DND-41 (cell line): ENCODE results near the gene HSPA12B.

Experiments
- ATAC-seq: fragments of 200-7000 bp; cut with Tn5 transposase; 3 replicates; pipeline ENCODE4 v1.9.1; 2021; ENCODE audit warnings: low read depth; ENCODE audit not compliant: insufficient read depth
- DNase-seq: peaks from one replicate; pipeline ENCODE4 v3.0.0-alpha.2; 2020
- H2AFZ ChIP-seq: 2 replicates; pipeline ENCODE4 v1.6.0; 2012; ENCODE audit warnings: low read depth, low read length
- H3K27ac ChIP-seq: 2 replicates; pipeline ENCODE4 v1.5.1; 2012; ENCODE audit warnings: low read length, inconsistent platforms
- H3K27me3 ChIP-seq: fragments of 200-600 bp; sonication (generic); 2 replicates; pipeline ENCODE4 v1.6.0; 2012; ENCODE audit warnings: low read length, mild to moderate bottlenecking, inconsistent platforms; ENCODE audit not compliant: insufficient read depth, poor library complexity
- H3K36me3 ChIP-seq: 2 replicates; pipeline ENCODE4 v1.5.1; 2012; ENCODE audit warnings: low read length, inconsistent platforms; ENCODE audit not compliant: insufficient read depth
- H3K4me1 ChIP-seq: 2 replicates; pipeline ENCODE4 v1.5.1; 2012; ENCODE audit warnings: mild to moderate bottlenecking, low read length; ENCODE audit not compliant: insufficient read depth
- H3K4me2 ChIP-seq: 2 replicates; pipeline ENCODE4 v1.6.0; 2012; ENCODE audit warnings: mild to moderate bottlenecking, moderate library complexity, low read length, inconsistent platforms; ENCODE audit not compliant: insufficient read depth
- H3K4me3 ChIP-seq, 2 experiments: fragments of 200-600 bp in 1 of 2; shearing (Covaris generic) in 1 of 2; 2 replicates each; pipeline ENCODE4 v1.5.1; 2012 to 2016; ENCODE audit warnings: inconsistent platforms in 2 of 2, low read length in 2 of 2, mild to moderate bottlenecking in 2 of 2, low read depth in 1 of 2, moderate library complexity in 1 of 2
- H3K79me2 ChIP-seq: 2 replicates; pipeline ENCODE4 v1.6.0; 2012; ENCODE audit warnings: low read length, inconsistent platforms; ENCODE audit not compliant: insufficient read depth
- H3K9ac ChIP-seq: 2 replicates; pipeline ENCODE4 v1.6.0; 2012; ENCODE audit warnings: low read depth, mild to moderate bottlenecking, inconsistent platforms, low read length, moderate library complexity
- H3K9me3 ChIP-seq: 2 replicates; pipeline ENCODE4 v1.5.1; 2012; ENCODE audit warnings: low read length, moderate library complexity, mild to moderate bottlenecking, inconsistent platforms; ENCODE audit not compliant: insufficient read depth, severe bottlenecking
- H4K20me1 ChIP-seq: 2 replicates; pipeline ENCODE4 v1.6.0; 2012; ENCODE audit warnings: low read length; ENCODE audit not compliant: insufficient read depth
- EZH2 ChIP-seq: IDR thresholded peaks from 3 replicates; pipeline ENCODE4 v1.6.1; 2012; ENCODE audit warnings: borderline replicate concordance, low read depth, mild to moderate bottlenecking, moderate library complexity, low read length, inconsistent platforms; ENCODE audit not compliant: severe bottlenecking
- TF ChIP-seq, protein P1 (sequence below): IDR thresholded peaks from 2 replicates; pipeline ENCODE4 v1.5.1; 2012; ENCODE audit warnings: borderline replicate concordance, low read length, moderate library complexity, mild to moderate bottlenecking; ENCODE audit not compliant: poor library complexity, severe bottlenecking; ENCODE audit errors: extremely low read depth

HSPA12B gene

DNA sequence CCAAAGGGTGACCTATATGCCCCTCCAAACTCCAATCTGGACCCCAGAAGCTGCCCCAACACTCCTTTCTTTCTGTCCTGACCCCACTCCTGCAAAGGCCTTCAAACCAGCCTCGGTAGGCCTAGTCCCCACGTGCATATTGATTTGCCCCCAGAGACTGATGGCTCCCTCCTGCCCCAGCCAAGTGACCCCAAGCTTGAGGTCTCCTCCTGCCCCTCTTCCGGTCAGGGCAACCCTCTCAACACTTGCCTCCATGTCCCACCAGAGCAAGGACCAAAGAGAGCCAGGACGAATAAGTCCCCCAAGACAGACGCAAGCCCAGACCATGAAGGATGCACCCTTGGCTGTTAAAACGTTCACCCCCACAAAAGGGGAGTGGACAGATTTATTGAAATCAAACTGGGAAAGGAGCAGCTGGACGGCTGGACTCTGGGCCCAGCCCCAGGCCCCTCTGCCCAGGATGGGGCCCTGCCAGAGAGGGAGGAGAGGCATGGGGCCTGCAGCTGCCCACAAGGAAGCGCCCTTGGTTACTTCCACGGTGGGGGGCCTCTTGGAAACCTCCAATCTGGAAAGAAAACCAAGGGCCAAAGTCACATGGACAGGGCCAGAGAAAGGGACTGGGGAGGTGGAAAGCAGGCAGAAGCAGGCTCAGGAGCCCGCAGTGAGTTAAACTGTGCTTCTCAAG lies 51.2 kb downstream of the HSPA12B start:
- Histone ChIP-seq H3K79me2 (peaks cover 38% of the 10 kb centered on the region), H3K9me3 (no peaks in the 10 kb centered on the region), H3K4me3 (no peak overlapping the region), H2AFZ (no peak overlapping the region), H3K4me2 (peak overlapping the region; percentile 30; the same call in 1 of the 2 replicates), H3K27ac (no peak overlapping the region), H4K20me1 (peaks cover 45% of the 10 kb centered on the region), H3K27me3 (no peaks in the 10 kb centered on the region), H3K36me3 (peaks cover 22% of the 10 kb centered on the region), H3K9ac (no peak overlapping the region), H3K4me1 (peaks cover 52% of the 10 kb centered on the region)
- TF ChIP-seq, protein P1, sequence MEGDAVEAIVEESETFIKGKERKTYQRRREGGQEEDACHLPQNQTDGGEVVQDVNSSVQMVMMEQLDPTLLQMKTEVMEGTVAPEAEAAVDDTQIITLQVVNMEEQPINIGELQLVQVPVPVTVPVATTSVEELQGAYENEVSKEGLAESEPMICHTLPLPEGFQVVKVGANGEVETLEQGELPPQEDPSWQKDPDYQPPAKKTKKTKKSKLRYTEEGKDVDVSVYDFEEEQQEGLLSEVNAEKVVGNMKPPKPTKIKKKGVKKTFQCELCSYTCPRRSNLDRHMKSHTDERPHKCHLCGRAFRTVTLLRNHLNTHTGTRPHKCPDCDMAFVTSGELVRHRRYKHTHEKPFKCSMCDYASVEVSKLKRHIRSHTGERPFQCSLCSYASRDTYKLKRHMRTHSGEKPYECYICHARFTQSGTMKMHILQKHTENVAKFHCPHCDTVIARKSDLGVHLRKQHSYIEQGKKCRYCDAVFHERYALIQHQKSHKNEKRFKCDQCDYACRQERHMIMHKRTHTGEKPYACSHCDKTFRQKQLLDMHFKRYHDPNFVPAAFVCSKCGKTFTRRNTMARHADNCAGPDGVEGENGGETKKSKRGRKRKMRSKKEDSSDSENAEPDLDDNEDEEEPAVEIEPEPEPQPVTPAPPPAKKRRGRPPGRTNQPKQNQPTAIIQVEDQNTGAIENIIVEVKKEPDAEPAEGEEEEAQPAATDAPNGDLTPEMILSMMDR = no peak
- TF ChIP-seq EZH2 = no peak
- DNase-seq (no peak), ATAC-seq (no peak)

DNA sequence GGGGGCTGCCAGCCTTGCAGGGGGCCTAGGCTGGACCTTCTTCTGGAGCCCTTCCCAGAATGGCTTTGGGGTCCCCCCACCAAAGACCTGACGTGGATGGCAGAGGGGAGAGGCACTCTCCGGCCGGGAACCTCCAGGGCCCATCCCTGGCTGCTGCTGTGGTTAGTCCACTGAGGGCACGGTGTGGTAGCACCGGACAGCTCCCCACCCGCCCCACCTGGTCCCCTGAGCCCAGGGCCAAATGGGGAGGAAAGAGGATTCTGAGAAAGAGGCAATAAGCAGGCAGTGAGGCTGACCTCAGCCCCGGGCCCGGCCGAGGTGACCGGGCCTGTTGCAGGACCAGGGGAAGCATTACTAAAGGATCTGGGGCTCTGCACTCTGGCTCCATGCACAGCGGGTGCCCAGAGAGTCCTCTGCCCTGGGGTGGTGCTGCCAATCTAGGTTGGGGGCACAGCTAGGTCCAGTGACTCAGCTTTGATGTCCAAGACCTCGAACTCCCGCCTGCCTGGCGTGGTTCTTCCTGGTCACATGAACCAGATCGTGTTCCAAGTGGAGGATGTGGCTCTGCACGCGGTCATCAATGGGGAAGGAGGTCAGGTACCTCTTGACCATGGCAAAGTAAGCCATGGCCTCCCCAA lies 51.9 kb downstream of the HSPA12B start:
- Histone ChIP-seq H3K4me3 (peak overlapping the region in 1 of 2 experiments; percentile 70; a peak in 1 of 4 replicates), H3K79me2 (peaks cover 44% of the 10 kb centered on the region), H3K9ac (no peak overlapping the region), H3K27me3 (no peaks in the 10 kb centered on the region), H3K4me2 (peak overlapping the region; percentile 83), H2AFZ (no peak overlapping the region), H3K4me1 (peaks cover 58% of the 10 kb centered on the region), H3K27ac (no peak overlapping the region), H3K9me3 (no peaks in the 10 kb centered on the region), H4K20me1 (peaks cover 45% of the 10 kb centered on the region), H3K36me3 (peaks cover 22% of the 10 kb centered on the region)
- ATAC-seq (no peak), DNase-seq (no peak)
- no peak for TF ChIP-seq EZH2

DNA sequence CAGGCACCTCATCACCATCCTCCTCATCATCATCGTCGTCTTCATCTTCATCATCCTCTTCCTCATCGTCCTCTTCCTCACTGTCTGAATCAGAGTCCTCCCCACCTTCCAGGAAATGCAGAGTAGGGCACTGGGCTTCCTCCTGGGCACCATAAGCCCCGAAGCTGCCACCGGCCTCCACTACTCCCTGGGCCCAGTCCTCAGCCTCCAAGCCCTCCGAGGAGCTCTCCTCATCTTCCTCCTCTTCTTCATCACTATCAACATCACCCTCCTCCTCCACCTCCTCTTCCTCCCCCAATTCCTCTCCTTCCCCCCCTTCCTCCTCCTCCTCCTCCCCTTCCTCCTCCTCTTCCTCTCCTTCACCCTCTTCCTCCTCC lies 52.4 kb downstream of the HSPA12B start:
- no peak overlapping the region for H2AFZ ChIP-seq
- no peak for TF ChIP-seq EZH2
- TF ChIP-seq, protein P1 = no peak
- H3K4me3 ChIP-seq = peak overlapping the region in 1 of 2 experiments; percentile 70; a peak in 2 of 4 replicates
- H3K9ac ChIP-seq = peak overlapping the region; percentile 64; the same call in 1 of the 2 replicates
- H3K9me3 ChIP-seq = no peaks in the 10 kb centered on the region
- H3K27ac ChIP-seq = no peak overlapping the region
- H3K27me3 ChIP-seq = no peaks in the 10 kb centered on the region
- H3K79me2 ChIP-seq = peaks cover 44% of the 10 kb centered on the region
- H3K36me3 ChIP-seq = peaks cover 22% of the 10 kb centered on the region
- ATAC-seq (no peak), DNase-seq (no peak)
- peaks cover 45% of the 10 kb centered on the region for H4K20me1 ChIP-seq
- peak overlapping the region; percentile 83 for H3K4me2 ChIP-seq
- peaks cover 58% of the 10 kb centered on the region for H3K4me1 ChIP-seq

DNA sequence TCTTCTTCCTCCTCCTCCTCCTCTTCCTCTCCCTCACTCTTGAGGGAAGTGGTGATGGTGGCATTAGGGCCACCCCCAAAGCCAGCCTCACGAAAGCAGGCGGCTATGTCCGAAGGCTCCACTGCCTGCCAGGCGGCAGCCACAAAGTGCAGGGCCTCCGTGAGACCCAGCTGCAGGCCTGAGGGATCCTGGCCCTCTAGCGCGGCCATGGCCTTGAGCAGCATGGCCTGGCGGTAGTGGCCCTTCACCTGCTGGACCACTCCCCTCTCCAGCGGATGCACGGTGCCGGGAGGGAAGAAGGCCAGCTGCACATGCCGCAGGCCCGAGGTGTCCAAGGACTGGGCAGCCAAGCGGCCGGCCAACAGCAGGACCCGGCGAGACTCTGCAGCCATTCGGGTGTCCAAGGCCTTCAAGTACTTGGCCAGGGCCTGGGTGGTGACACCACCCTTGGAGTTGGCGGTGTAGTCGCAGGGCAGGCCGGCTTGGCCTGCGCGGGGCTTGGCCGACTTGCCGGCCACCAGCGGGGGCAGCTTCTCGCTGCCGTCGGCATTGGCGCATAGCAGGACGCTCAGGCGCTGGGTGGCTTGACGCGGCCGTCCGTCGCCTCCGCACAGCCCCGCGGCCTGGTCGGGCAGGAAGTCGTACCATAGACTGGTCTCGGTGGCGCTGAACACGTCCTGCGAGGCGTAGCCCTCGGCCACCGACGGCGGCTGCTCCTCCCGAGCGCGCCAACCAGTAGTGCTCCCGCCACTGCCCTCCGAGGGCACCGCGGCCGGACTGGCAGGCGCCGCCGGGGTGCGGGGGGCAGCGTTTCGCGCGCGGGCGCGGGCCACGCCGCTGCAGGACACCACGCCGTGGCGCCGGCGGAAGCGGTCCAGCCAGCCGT lies 53.0 kb downstream of the HSPA12B start:
- peak overlapping the region; percentile 79; the same call in 1 of the 2 replicates for H2AFZ ChIP-seq
- no peaks in the 10 kb centered on the region for H3K9me3 ChIP-seq
- H3K27me3 ChIP-seq = no peaks in the 10 kb centered on the region
- H3K79me2 ChIP-seq = peaks cover 44% of the 10 kb centered on the region
- H3K27ac ChIP-seq = peak overlapping the region; percentile 77
- H3K4me1 ChIP-seq = peaks cover 58% of the 10 kb centered on the region
- no peak for DNase-seq
- TF ChIP-seq, protein P1 = no peak
- TF ChIP-seq EZH2 = no peak
- H3K36me3 ChIP-seq = peaks cover 22% of the 10 kb centered on the region
- H3K4me2 ChIP-seq = peak overlapping the region; percentile 83
- H3K9ac ChIP-seq = peak overlapping the region; percentile 64
- peak overlapping the region; percentile 22 to 70; a peak in 3 of 4 replicates for H3K4me3 ChIP-seq
- no peak for ATAC-seq
- peaks cover 45% of the 10 kb centered on the region for H4K20me1 ChIP-seq
